Measurements from ENCODE around the gene KCNQ1. TPM values are rescaled to one million over a fixed set of nuclear protein-coding genes. Genes with fewer than 3 reads are reported as not detected.

The KCNQ1 gene
- total and polyA plus RNA-seq, 4 donors, result 15.4 to 41.7 (median 26.2) TPM

DNA sequence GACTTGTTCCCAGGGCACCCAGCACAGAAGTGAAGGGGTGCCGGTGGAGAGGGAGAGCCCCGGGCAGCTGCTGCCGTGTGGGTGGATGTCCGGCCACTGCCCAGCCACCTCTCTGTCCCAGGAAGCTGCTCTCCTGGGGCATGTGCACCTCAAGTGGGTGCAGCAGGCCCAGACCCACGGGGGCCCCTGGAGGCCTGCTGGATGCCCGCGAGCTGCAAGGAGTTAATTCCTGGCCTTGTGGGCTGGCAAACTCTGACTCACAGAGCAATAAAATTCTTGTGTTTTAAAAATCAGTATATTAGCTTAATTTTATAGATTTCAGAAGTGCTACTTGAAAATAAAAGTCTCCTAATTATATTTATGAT, 292.4 kb downstream of the KCNQ1 start:
- no peak overlapping the region for H3K9ac ChIP-seq (ENCODE audit: insufficient read depth in 1 of 2, low read length in 2 of 2)
- H3K4me3 ChIP-seq, result no peak overlapping the region
- H3K27ac ChIP-seq (ENCODE audit: low read depth in 1 of 2, low read length in 1 of 2), result no peak overlapping the region
- ATAC-seq (ENCODE audit: insufficient read depth, low FRiP score), result no peak
- peaks cover 0 to 23% (median 8%) of the 10 kb centered on the region in 5 donors for H3K4me1 ChIP-seq (ENCODE audit: control insufficient read depth in 5 of 5, insufficient read depth in 5 of 5, low read length in 5 of 5)
- H3K9me3 ChIP-seq (ENCODE audit: control insufficient read depth in 4 of 4, insufficient read depth in 3 of 4, low read length in 3 of 4), result no peaks in the 10 kb centered on the region
- TF ChIP-seq, protein P1, sequence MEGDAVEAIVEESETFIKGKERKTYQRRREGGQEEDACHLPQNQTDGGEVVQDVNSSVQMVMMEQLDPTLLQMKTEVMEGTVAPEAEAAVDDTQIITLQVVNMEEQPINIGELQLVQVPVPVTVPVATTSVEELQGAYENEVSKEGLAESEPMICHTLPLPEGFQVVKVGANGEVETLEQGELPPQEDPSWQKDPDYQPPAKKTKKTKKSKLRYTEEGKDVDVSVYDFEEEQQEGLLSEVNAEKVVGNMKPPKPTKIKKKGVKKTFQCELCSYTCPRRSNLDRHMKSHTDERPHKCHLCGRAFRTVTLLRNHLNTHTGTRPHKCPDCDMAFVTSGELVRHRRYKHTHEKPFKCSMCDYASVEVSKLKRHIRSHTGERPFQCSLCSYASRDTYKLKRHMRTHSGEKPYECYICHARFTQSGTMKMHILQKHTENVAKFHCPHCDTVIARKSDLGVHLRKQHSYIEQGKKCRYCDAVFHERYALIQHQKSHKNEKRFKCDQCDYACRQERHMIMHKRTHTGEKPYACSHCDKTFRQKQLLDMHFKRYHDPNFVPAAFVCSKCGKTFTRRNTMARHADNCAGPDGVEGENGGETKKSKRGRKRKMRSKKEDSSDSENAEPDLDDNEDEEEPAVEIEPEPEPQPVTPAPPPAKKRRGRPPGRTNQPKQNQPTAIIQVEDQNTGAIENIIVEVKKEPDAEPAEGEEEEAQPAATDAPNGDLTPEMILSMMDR (IDR thresholded peaks at IDR 0.05; ENCODE audit: control extremely low read depth, extremely low read depth), result no peak
- H3K27me3 ChIP-seq (ENCODE audit: control insufficient read depth in 3 of 3, insufficient read depth in 3 of 3, low read length in 2 of 3), result no peaks in the 10 kb centered on the region
- 92 to 97% methylated on average over 7 of the region's 7 CpGs for WGBS, 2 donors
- H3K36me3 ChIP-seq (ENCODE audit: control insufficient read depth in 4 of 4, insufficient read depth in 4 of 4, low read length in 4 of 4), result no peaks in the 10 kb centered on the region
- DNase-seq, result no peak

DNA sequence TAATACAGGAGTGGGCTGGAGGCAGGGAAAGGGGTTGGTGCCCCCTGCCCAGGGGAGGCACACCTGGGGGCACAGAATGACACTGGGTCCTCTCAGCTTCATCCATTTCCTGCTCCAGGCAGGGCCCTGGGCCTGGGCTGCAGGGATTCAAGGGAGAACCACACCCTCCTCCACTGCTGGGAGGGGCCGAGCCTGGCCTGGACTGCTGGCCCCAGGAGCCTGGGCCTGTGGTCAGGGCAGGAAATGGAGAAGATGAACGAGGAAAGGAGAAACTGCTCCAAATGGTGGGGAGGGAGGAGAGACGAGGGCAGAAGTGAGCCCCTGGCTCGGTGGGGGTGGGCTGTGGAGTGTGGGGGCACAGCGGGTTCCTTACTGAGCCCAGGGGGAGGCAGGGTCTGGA, 293.1 kb downstream of the KCNQ1 start:
- 39 to 63% methylated on average over 5 of the region's 5 CpGs for WGBS, 2 donors
- H3K9me3 ChIP-seq (ENCODE audit: control insufficient read depth in 4 of 4, insufficient read depth in 3 of 4, low read length in 3 of 4), result no peaks in the 10 kb centered on the region
- TF ChIP-seq, protein P1 (IDR thresholded peaks at IDR 0.05; ENCODE audit: control extremely low read depth, extremely low read depth), result no peak
- ATAC-seq (ENCODE audit: insufficient read depth, low FRiP score) (no peak), DNase-seq (no peak)
- no peak overlapping the region for H3K4me3 ChIP-seq
- no peaks in the 10 kb centered on the region for H3K27me3 ChIP-seq (ENCODE audit: control insufficient read depth in 3 of 3, insufficient read depth in 3 of 3, low read length in 2 of 3)
- H3K27ac ChIP-seq (ENCODE audit: low read depth in 1 of 2, low read length in 1 of 2), result no peak overlapping the region
- H3K36me3 ChIP-seq (ENCODE audit: control insufficient read depth in 4 of 4, insufficient read depth in 4 of 4, low read length in 4 of 4), result no peaks in the 10 kb centered on the region
- H3K4me1 ChIP-seq (ENCODE audit: control insufficient read depth in 5 of 5, insufficient read depth in 5 of 5, low read length in 5 of 5), result peaks cover 0 to 27% (median 9%) of the 10 kb centered on the region in 5 donors
- no peak overlapping the region for H3K9ac ChIP-seq (ENCODE audit: insufficient read depth in 1 of 2, low read length in 2 of 2)

DNA sequence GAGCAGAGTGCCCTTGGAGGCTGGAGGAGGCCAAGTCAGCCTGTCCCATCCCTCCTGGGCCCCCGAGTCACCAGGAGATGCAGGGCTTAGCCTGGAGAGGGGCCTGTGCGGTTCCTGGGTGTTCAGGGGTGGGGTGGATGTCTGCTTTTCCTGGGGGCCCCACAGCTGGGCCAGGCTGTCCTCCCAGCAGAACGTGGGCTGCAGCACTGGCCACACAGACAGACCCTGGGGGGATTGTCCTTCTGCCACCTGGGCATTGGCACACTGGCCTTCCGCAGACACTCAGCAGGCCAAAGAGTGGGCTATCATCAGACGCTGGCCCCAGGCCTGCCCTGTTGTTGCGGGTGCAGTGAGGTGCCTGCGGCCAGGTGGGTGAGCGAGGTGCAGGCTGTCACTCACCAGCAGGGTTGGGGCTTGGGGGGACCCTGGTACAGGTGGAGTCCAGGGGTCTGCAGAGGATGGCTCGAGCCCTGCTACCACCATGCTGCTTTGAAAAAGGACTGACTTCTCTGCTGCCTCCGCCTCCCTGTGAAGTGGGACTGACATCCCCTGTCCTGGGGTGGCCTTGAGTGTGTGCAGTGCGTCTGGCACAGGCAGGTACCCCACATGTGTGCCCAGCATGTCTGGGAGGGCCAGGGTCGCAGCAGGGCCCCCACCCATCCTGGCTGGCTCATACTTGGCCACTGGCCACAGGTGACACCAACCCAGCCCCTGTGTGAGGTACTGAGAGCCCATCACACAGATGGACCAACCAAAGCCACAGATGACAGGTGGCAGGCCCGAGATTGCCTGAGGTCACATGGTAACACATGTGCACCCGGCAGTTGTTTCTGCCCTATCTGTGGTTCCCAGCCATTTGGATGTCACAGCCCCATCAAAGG, 294.0 kb downstream of the KCNQ1 start:
- peaks cover 0 to 27% (median 9%) of the 10 kb centered on the region in 5 donors for H3K4me1 ChIP-seq (ENCODE audit: control insufficient read depth in 5 of 5, insufficient read depth in 5 of 5, low read length in 5 of 5)
- no peaks in the 10 kb centered on the region for H3K27me3 ChIP-seq (ENCODE audit: control insufficient read depth in 3 of 3, insufficient read depth in 3 of 3, low read length in 2 of 3)
- ATAC-seq (ENCODE audit: insufficient read depth, low FRiP score) (no peak), DNase-seq (no peak)
- H3K27ac ChIP-seq (ENCODE audit: low read depth in 1 of 2, low read length in 1 of 2), result no peak overlapping the region
- H3K4me3 ChIP-seq, result no peak overlapping the region
- no peaks in the 10 kb centered on the region for H3K36me3 ChIP-seq (ENCODE audit: control insufficient read depth in 4 of 4, insufficient read depth in 4 of 4, low read length in 4 of 4)
- TF ChIP-seq, protein P1 (IDR thresholded peaks at IDR 0.05; ENCODE audit: control extremely low read depth, extremely low read depth), result no peak
- WGBS, 2 donors, result 88 to 93% methylated on average over 14 of the region's 14 CpGs
- no peak overlapping the region for H3K9ac ChIP-seq (ENCODE audit: insufficient read depth in 1 of 2, low read length in 2 of 2)
- H3K9me3 ChIP-seq (ENCODE audit: control insufficient read depth in 4 of 4, insufficient read depth in 3 of 4, low read length in 3 of 4), result no peaks in the 10 kb centered on the region
